ENCODE data around the gene KAT2A. TPM values are rescaled to one million over a fixed set of nuclear protein-coding genes. Genes with fewer than 3 reads are reported as not detected.

KAT2A gene
- total and polyA plus RNA-seq, 8 donors, result 39.9 to 77.6 (median 70.8) TPM

DNA sequence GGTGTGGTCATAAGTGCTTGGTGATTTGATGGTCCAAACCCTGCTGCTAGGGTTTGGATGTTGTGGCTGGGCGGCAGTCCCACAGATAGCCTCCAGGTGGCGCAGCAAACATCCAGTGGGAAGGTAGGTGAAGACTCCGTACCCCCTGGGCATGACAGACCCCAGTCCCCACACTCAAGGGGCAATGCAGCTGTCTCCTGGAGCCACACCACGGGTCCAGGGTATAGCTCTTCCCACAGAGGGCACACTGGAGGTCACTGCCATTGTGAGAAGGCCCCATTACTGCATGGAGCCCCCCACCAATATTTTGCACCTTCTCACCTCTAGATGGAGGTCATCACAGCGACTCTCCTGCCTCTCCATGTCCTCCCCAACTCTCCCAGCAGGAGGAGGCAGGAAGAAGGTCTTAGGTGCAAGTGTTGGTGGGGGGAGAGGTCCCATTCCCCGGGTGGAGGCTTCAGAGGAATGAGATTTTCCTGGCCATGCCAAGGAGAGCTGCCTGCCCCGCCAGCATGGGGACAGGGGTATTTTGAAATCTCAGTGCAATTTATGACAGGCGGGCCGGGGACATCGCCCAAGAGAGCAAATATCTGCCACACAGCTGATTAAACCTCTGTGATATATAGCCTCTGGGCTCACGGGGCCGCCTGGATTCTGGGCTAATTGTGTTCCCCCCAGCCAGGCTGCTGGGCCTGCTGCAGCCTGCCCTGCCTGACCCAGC, 53.6 kb downstream of the KAT2A start:
- peak; percentile 77 for ATAC-seq
- Histone ChIP-seq H3K4me3 (no peak overlapping the region), H3K27ac (no peak overlapping the region), H3K9me3 (no peaks in the 10 kb centered on the region), H3K27me3 (peaks cover 6 to 33% of the 10 kb centered on the region in 2 donors), H3K4me1 (peaks cover 0 to 18% of the 10 kb centered on the region in 2 donors), H3K36me3 (no peaks in the 10 kb centered on the region)
- intact Hi-C loops (cut with DNase I), result no loop called here
- TF ChIP-seq CTCF (IDR thresholded peaks at IDR 0.05), result peak; percentile 95
- peak in 3 of 4 donors; percentile 50 to 90 (median 54) for DNase-seq

- no peak for TF ChIP-seq CTCF (IDR thresholded peaks at IDR 0.05)
- no peak for DNase-seq
- no peak for ATAC-seq
- H3K4me3 ChIP-seq, result no peak overlapping the region
- H3K27ac ChIP-seq, result no peak overlapping the region
- no peaks in the 10 kb centered on the region for H3K36me3 ChIP-seq
- peaks cover 0 to 9% of the 10 kb centered on the region in 2 donors for H3K27me3 ChIP-seq
- H3K9me3 ChIP-seq, result no peaks in the 10 kb centered on the region
- intact Hi-C loops (cut with DNase I), result no loop called here
- H3K4me1 ChIP-seq, result peaks cover 0 to 10% of the 10 kb centered on the region in 2 donors
Measured at GRCh38 chr17:42065201-42065600, 56.0 kb downstream of the KAT2A start.

Other genes with a start within 250 kb of the KAT2A start
- 100 to 1,000 TPM; 129 to 204 TPM for gene ACLY, start 202.4 kb downstream of the KAT2A start, total RNA-seq
- 100 to 1,000 TPM in 1 of 6 donors, 10 to 100 TPM in 5; 73.0 to 101 (median 81.8) TPM for gene ACLY, start 202.4 kb downstream of the KAT2A start, polyA plus RNA-seq (ENCODE audit: insufficient read length in 6 of 6)
- 1 to 10 TPM in 1 of 2 donors, under 1 TPM in 1; 0.73 to 3.2 TPM for gene ODAD4, start 190.8 kb downstream of the KAT2A start, total RNA-seq
- 1 to 10 TPM; 4.4 to 7.8 (median 6.7) TPM for gene ODAD4, start 190.8 kb downstream of the KAT2A start, polyA plus RNA-seq (ENCODE audit: insufficient read length in 6 of 6)
- 10 to 100 TPM; 61.5 to 64.9 TPM for gene CNP, start 154.6 kb downstream of the KAT2A start, total RNA-seq
- 10 to 100 TPM; 53.4 to 75.4 (median 62.6) TPM for gene CNP, start 154.6 kb downstream of the KAT2A start, polyA plus RNA-seq (ENCODE audit: insufficient read length in 6 of 6)
- 10 to 100 TPM; 62.1 to 82.0 TPM for gene DNAJC7, start 103.9 kb downstream of the KAT2A start, total RNA-seq
- 100 to 1,000 TPM; 131 to 161 (median 141) TPM for gene DNAJC7, start 103.9 kb downstream of the KAT2A start, polyA plus RNA-seq (ENCODE audit: insufficient read length in 6 of 6)
- gene NKIRAS2, start 101.3 kb downstream of the KAT2A start, total RNA-seq, result 10 to 100 TPM; 29.6 to 32.3 TPM
- 10 to 100 TPM; 43.0 to 50.1 (median 46.9) TPM for gene NKIRAS2, start 101.3 kb downstream of the KAT2A start, polyA plus RNA-seq (ENCODE audit: insufficient read length in 6 of 6)
- 1 to 10 TPM in 1 of 2 donors, under 1 TPM in 1; 0.58 to 1.2 TPM for gene C17orf113, start 70.8 kb downstream of the KAT2A start, total RNA-seq
- 1 to 10 TPM; 3.5 to 5.2 (median 4.5) TPM for gene C17orf113, start 70.8 kb downstream of the KAT2A start, polyA plus RNA-seq (ENCODE audit: insufficient read length in 6 of 6)
- gene ZNF385C, start 22.9 kb downstream of the KAT2A start, total RNA-seq, result under 1 TPM; 0.31 to 0.50 TPM
- gene ZNF385C, start 22.9 kb downstream of the KAT2A start, polyA plus RNA-seq (ENCODE audit: insufficient read length in 6 of 6), result 1 to 10 TPM; 2.5 to 3.8 (median 3.0) TPM
- 10 to 100 TPM; 21.6 TPM for gene DHX58, start 8.7 kb downstream of the KAT2A start, total RNA-seq
- 10 to 100 TPM; 15.4 to 22.4 (median 18.5) TPM for gene DHX58, start 8.7 kb downstream of the KAT2A start, polyA plus RNA-seq (ENCODE audit: insufficient read length in 6 of 6)
- not detected for gene HSPB9, start 1.4 kb upstream of the KAT2A start, total RNA-seq
- under 1 TPM; 0.24 to 0.43 (median 0.36) TPM for gene HSPB9, start 1.4 kb upstream of the KAT2A start, polyA plus RNA-seq (ENCODE audit: insufficient read length in 6 of 6)
- 100 to 1,000 TPM; 139 to 188 TPM for gene RAB5C, start 33.6 kb upstream of the KAT2A start, total RNA-seq
- 100 to 1,000 TPM in 3 of 6 donors, 10 to 100 TPM in 3; 86.9 to 117 (median 103) TPM for gene RAB5C, start 33.6 kb upstream of the KAT2A start, polyA plus RNA-seq (ENCODE audit: insufficient read length in 6 of 6)
- gene KCNH4, start 59.8 kb upstream of the KAT2A start, total RNA-seq, result under 1 TPM in 1 of 2 donors, not detected in 1; 0.16 TPM
- gene KCNH4, start 59.8 kb upstream of the KAT2A start, polyA plus RNA-seq (ENCODE audit: insufficient read length in 6 of 6), result under 1 TPM in 5 of 6 donors, not detected in 1; 0.03 to 0.06 (median 0.04) TPM
- gene HCRT, start 64.1 kb upstream of the KAT2A start, total RNA-seq, result not detected
- gene HCRT, start 64.1 kb upstream of the KAT2A start, polyA plus RNA-seq (ENCODE audit: insufficient read length in 6 of 6), result not detected
- 10 to 100 TPM; 22.5 to 25.8 TPM for gene GHDC, start 73.1 kb upstream of the KAT2A start, total RNA-seq
- gene GHDC, start 73.1 kb upstream of the KAT2A start, polyA plus RNA-seq (ENCODE audit: insufficient read length in 6 of 6), result 10 to 100 TPM; 16.0 to 20.5 (median 17.1) TPM
- 10 to 100 TPM; 41.5 to 70.9 TPM for gene STAT5B, start 155.0 kb upstream of the KAT2A start, total RNA-seq
- gene STAT5B, start 155.0 kb upstream of the KAT2A start, polyA plus RNA-seq (ENCODE audit: insufficient read length in 6 of 6), result 10 to 100 TPM; 49.1 to 67.7 (median 57.4) TPM
- gene STAT5A, start 167.1 kb upstream of the KAT2A start, total RNA-seq, result 10 to 100 TPM; 29.3 to 47.4 TPM
- gene STAT5A, start 167.1 kb upstream of the KAT2A start, polyA plus RNA-seq (ENCODE audit: insufficient read length in 6 of 6), result 10 to 100 TPM; 10.3 to 14.4 (median 11.1) TPM

Measured in left lung (tissue), 10 donors.